Ureter (tissue), 1 donor: ENCODE measurements around the gene PRKCE. TPM values are rescaled to one million over a fixed set of nuclear protein-coding genes. Genes with fewer than 3 reads are reported as not detected.

Experiments used
- DNase-seq: peaks from one replicate; pipeline ENCODE4 v3.0.0-alpha.2; 2020; ENCODE audit warnings: low spot score
- total RNA-seq: library from RNA; stranded (reverse); gene quantifications from one replicate; pipeline ENCODE4 v1.2.4, GENCODE V29; 2023
- donor health status: DM: yes; HTN: yes; CAD: no.

Gene PRKCE
- total RNA-seq, 1 donor from 2014 or later = 54.3 TPM

DNA sequence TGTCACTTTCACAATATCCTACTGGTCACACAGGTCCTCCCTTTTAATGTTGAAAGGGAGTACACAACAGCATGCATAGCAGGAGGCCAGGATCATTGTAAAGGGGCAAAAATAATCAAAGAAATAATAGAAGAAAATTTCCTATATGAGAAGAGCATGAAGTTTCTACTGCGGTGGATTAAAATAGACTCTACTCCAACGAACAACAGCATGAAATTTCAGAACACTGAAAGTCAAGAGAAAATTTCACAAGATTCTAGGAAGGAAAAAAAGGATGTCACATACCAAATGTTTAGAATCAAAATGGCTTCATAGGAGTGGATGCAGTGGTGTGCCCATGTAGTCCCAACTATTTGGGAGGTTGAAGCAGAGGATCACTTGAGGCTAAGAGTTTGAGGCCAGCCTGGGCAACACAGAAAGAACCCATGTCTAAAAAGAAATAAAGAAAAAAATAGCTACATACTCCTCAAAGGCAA, 573.7 kb downstream of the PRKCE start:
- no peak for DNase-seq

DNA sequence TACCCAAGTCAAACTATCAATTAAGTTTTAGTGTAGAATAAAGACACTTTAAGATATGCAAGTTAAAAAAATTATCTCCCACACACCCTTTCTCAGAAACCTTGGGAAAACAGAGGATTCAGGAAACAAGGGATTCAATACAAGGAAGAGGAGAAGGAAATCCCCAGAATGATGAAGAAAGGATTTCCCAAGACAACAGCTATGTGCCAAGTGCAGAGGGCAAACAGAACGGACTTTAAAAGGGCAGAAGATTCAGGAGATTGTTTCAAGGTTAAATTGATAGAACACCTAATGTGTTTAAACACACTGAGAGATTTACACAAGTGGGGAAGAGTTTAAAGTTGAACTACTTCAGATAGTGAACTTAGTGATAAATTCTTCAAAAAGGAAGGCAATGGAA, 574.3 kb downstream of the PRKCE start:
- no peak for DNase-seq

DNA sequence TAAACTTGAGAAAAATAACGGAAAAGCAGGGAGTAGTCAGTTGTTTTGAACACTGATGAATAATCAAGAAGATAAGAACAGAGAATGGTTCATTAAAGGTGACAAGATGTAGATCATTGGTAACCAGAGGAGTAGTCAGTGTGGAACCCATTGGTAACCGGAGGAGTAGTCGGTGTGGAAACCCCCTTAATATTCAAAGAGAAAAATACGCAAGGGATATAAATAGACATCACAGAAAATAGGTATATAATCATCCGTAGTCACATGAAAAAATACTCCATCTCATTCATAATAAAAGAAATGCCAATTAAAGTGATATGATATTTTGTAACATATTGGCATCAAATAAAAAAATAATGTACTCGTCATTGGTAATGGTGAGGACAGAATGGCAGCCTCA, 575.1 kb downstream of the PRKCE start:
- no peak for DNase-seq

GRCh38 chr2:46227022-46227421, 575.5 kb downstream of the PRKCE start:
- DNase-seq = no peak

GRCh38 chr2:46227674-46228289, 576.3 kb downstream of the PRKCE start:
- no peak for DNase-seq

GRCh38 chr2:46229134-46230063, 577.9 kb downstream of the PRKCE start:
- DNase-seq = no peak

DNA sequence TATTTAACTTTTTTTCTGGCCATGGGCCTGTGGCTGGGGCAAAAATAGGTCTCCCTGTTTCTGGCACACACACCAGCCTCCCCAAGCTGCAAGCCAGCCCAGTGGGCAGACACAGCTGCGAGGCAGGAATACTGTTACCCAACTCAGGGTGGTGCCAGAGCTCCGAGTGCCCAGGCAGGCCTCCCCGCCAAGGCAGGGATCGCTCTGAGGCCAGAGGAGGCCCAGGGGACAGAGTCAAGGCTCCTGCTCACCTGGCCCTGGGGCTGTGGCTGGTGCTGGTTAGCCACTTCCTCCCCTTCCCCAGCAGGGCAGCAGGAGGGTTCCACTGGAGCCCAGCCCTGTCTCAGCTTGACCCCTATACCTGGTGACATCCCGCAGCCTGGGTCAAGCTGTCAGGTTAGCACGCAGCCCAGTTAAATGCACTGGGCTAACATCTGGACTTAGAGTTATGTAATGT, 578.7 kb downstream of the PRKCE start:
- no peak for DNase-seq

GRCh38 chr2:46230677-46231425, 579.4 kb downstream of the PRKCE start:
- no peak for DNase-seq

DNA sequence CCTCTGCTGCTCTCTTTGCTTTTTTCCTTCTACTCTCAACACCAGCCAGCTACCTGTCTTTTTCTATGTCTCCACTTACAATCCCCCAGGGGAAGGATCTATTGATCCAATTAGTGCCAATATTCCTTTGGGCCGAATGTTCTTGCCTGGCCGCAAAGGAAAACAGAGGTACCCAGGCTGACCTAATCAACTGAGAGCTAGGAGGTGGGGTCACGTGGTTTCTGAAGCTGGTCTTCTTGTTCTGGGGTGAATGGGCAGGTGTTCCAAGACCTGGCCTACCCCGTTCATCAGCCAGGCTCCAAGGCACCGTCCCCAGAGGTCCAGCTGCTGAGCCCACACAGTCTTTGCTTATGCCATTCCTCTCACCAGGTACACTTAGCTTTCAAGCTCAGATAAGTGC, 580.2 kb downstream of the PRKCE start:
- DNase-seq = no peak

- DNase-seq = no peak
These were observed 581.4 kb downstream of the PRKCE start for GRCh38 chr2:46232860-46233259.

GRCh38 chr2:46236006-46236875, 584.8 kb downstream of the PRKCE start:
- no peak for DNase-seq

DNA sequence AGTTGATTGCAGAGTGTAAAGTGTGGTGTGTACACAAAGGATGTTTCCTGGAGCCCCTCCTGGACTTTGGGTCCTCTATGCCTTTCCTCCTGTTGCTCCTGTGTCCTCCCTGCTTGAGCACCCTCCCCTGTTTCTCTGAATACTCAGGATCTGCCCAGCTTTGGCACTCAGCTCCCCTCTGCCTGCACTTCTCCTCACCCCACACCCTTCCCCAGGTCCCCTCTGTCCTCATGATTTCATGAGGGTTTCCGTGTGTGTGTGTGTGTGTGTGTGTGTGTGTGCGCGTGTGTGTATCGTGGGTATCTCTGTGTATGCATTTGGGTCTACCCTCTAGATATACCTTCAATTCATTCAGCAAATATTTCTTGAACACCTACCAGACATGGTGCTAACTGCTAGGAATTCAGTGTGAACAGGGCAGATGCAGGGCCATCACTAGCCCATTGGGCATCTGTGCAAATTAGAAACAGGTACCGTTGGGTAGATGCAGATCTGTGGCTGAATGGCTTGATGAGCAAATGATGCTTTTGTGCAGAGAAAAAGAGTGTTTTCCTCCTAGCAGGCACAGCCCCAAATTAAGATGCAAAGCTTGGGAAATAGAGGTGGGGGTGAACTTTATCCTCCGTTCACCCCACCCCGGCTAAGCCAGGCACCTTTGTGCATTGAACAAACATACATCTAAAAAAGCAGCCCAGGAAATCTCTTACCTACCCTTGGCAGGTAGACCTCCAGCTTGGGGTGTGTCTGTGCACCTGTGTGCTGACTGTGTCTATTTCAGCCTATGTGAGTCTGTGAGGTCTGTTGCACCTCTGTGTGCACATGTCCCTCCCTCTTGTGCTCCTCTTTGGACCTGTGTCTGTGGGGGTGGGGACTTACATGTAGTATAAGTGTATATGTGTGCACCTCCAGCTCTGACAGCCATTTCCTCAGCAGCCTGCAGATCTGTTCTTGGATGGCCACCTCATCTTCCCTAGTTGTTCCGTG, 585.7 kb downstream of the PRKCE start:
- DNase-seq = no peak

Other genes with a start within 250 kb of the PRKCE start
- 30.3 TPM for gene SRBD1, start 40.4 kb upstream of the PRKCE start, total RNA-seq